H1 (cell line): ENCODE data around the gene CAMSAP1. TPM values are rescaled to one million over a fixed set of nuclear protein-coding genes. Genes with fewer than 3 reads are reported as not detected.

Source experiments
- ATF2 ChIP-seq: IDR thresholded peaks from 2 replicates; pipeline ENCODE4 v1.6.1; 2012; ENCODE audit warnings: low read length, inconsistent platforms
- ATF3 ChIP-seq: IDR thresholded peaks from 2 replicates; pipeline ENCODE4 v1.6.1; 2011; ENCODE audit warnings: low read depth, mild to moderate bottlenecking, low read length; ENCODE audit not compliant: insufficient read depth
- CBX8 ChIP-seq: fragments of 300-800, 300-1000 bp; sonication (generic); IDR thresholded peaks from 2 replicates; pipeline ENCODE4 v1.7.1; 2016; ENCODE audit warnings: low read depth, low read length, borderline replicate concordance
- HDAC6 ChIP-seq: IDR thresholded peaks from one replicate; pipeline ENCODE4 v1.7.1; 2012; ENCODE audit warnings: low read depth, mild to moderate bottlenecking, inconsistent platforms, low read length, moderate library complexity
- RFX5 ChIP-seq: IDR thresholded peaks from 2 replicates; pipeline ENCODE4 v1.6.1; 2011; ENCODE audit warnings: low read depth, low read length, improper control_type of control experiment, borderline replicate concordance
- ZNF274 ChIP-seq: IDR thresholded peaks from 2 replicates; pipeline ENCODE4 v1.7.0; 2012; ENCODE audit warnings: low read length, borderline replicate concordance; ENCODE audit errors: extremely low read depth
- polyA plus RNA-seq, 7 experiments: library from polyadenylated mRNA; depleted of rRNA in 3 of 7; stranded (reverse) in 5 of 7; unstranded in 2 of 7; fragments of >200 nt in 5 of 7; fragments of 200-250 nt in 2 of 7; gene quantifications; 1 replicate in 5 of 7; 2 replicates in 1 of 7; 4 replicates in 1 of 7; pipeline versions ENCODE4 v1.2.1 to v1.2.3, GENCODE V29; 2011 to 2013; ENCODE audit warnings: missing spikeins in 2 of 7, mixed read lengths in 2 of 7
- total RNA-seq: library from RNA; stranded (reverse); fragmentation: NEBNext Ultra II Directional; extraction: Animal tissue kit (Norgen Biotek cat#: 25700); gene quantifications from 2 replicates; pipeline ENCODE4 v1.2.1, GENCODE V29; 2021

The CAMSAP1 gene
- total and polyA plus RNA-seq, 2 of the 8 experiments (the other 6 are each of a cell fraction or from before 2014, with no cell fraction given) = 13.4 to 44.0 TPM

- no peak for TF ChIP-seq RFX5
- no peak for TF ChIP-seq ATF2
- no peak for TF ChIP-seq ATF3
- no peak for TF ChIP-seq HDAC6
- no peak for TF ChIP-seq CBX8
- TF ChIP-seq ZNF274 = no peak
- TF ChIP-seq, all 59 proteins: peak for 0
Observed at GRCh38 chr9:135927195-135928013, 20.1 kb upstream of the CAMSAP1 start (continued).
